Mammary epithelial cell (primary cell): ENCODE data around the gene ALDH3B2.

Experiments used
- EZH2 ChIP-seq: IDR thresholded peaks from 2 replicates; pipeline ENCODE4 v1.6.1; 2012; ENCODE audit warnings: low read length, inconsistent platforms, borderline replicate concordance
- TF ChIP-seq, protein P1 (sequence below), 2 donors: IDR thresholded peaks in 1 of 2; conservative IDR thresholded peaks in 1 of 2; 2 replicates each; pipeline ENCODE4 v1.5.1; 2011 to 2012; ENCODE audit warnings: inconsistent platforms in 2 of 2, low read length in 2 of 2, mild to moderate bottlenecking in 2 of 2, control low read depth in 1 of 2, low read depth in 1 of 2; ENCODE audit not compliant: insufficient read depth in 1 of 2; ENCODE audit errors: extremely low read depth in 1 of 2

DNA sequence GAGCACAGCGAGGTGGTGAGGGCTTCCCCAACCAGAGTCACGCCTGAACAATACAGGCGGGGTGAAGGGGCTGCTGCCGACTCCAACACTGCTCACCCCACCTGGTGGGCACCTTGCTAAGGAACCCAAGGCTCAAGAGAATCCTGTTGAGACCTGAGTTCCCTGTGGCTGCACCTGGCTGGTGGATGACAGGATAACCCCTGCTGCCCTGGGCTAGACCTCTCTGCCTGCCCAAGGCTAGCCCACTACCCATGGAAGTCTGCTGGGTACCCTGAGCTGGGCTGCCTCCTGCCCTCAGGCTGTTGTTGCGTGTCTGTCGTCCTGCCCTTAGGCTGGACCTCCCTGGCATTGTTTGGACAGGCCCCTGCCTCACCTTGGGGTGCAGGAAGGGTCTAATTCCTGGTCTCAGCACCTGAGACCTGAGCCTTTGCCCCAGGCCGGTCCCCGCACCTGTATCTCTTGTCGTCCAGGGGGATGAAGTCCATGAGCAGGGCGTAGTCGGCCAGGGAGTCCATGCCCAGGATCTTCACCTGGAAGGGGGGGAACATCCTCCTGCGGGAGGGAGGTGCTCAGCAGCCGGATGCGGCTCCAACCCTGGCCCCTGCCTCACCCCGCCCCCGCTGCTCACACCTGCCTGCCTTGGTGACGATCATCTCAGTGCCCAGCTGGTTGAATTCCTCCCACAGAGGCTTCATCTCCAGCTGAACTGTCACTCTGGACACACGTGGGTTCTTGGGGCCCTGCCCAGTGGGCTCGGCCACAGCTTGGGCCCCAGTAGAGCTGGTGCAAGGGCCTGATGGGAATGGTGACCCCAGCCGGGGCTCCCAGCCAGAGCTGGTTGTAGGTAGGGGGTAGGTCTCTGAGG lies 39.8 kb downstream of the ALDH3B2 start:
- TF ChIP-seq EZH2 = no peak
- TF ChIP-seq, protein P1, sequence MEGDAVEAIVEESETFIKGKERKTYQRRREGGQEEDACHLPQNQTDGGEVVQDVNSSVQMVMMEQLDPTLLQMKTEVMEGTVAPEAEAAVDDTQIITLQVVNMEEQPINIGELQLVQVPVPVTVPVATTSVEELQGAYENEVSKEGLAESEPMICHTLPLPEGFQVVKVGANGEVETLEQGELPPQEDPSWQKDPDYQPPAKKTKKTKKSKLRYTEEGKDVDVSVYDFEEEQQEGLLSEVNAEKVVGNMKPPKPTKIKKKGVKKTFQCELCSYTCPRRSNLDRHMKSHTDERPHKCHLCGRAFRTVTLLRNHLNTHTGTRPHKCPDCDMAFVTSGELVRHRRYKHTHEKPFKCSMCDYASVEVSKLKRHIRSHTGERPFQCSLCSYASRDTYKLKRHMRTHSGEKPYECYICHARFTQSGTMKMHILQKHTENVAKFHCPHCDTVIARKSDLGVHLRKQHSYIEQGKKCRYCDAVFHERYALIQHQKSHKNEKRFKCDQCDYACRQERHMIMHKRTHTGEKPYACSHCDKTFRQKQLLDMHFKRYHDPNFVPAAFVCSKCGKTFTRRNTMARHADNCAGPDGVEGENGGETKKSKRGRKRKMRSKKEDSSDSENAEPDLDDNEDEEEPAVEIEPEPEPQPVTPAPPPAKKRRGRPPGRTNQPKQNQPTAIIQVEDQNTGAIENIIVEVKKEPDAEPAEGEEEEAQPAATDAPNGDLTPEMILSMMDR (conservative IDR thresholded peaks at IDR 0.05 in 1 of 2, IDR thresholded peaks at IDR 0.05 in 1 of 2; ENCODE audit: extremely low read depth in 1 of 2, insufficient read depth in 1 of 2, low read depth in 1 of 2, low read length in 2 of 2) = no peak
